NT2/D1 (cell line): ENCODE results near the gene SLC13A3.

ENCODE experiments used
- SUZ12 ChIP-seq: IDR thresholded peaks from 2 replicates; pipeline ENCODE4 v1.6.1; 2011; ENCODE audit not compliant: insufficient read length, insufficient read depth; ENCODE audit errors: extremely low read depth
- YY1 ChIP-seq: IDR thresholded peaks from 2 replicates; pipeline ENCODE4 v1.6.1; 2011; ENCODE audit not compliant: insufficient read length, insufficient read depth

DNA sequence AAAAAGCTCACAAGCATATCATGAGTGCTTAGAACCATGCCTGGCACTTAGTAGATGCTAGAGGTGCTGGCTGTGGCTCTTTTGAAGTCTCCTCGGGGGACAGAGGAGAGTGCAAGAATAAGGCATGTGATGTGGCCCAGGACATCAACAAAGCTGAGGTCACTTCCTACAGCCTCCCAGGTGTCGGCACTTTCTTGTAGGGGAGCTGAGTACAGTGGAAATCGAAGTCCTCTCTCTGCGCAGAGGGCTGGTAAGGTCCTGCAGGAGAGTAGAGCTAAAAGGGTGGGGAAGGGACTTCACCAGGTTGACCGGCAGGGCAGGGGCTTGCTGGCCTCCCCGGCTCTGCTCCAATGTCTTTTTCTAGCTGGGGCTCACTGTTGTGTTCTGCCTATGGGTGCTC lies 11.2 kb downstream of the SLC13A3 start:
- TF ChIP-seq YY1 (no peak), SUZ12 (no peak)
